SH-SY5Y (cell line): ENCODE results near the gene OTUB1.

ENCODE experiments used
- GATA2 ChIP-seq: IDR thresholded peaks from 2 replicates; pipeline ENCODE4 v1.6.1; 2011; ENCODE audit warnings: mild to moderate bottlenecking, low read depth, low read length
- GATA3 ChIP-seq: IDR thresholded peaks from 2 replicates; pipeline ENCODE4 v1.6.1; 2011; ENCODE audit warnings: low read depth, mild to moderate bottlenecking, low read length, moderate library complexity

DNA sequence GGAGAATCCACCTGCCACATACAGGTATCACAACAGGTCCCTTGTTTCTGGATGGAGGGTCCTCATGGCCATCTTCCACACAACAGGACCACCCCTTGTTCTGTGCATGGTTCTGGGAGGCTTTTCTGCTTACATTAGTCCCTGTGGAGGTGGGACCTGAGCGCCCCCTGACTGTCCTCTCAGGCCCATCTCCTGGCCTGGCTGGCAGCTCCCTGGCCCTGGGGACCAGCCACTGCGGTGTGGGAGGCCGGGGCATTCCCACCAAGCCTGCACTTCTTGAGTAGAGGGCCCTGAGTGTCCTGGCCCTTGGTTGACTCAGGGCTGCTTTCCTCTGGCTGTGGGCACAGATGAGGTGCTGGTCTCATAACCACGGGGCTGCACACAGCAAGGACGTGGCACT lies 6.8 kb upstream of the OTUB1 start:
- TF ChIP-seq GATA2 (no peak), GATA3 (no peak)
